Neutrophil (primary cell): ENCODE results near the gene RFXANK.

ENCODE experiments used
- H3K27ac ChIP-seq: fragments of 200-600 bp; sonication (generic); 2 replicates; pipeline ENCODE4 v1.5.1; 2016; ENCODE audit warnings: mild to moderate bottlenecking, moderate library complexity
- H3K27me3 ChIP-seq: fragments of 200-600 bp; sonication (generic); 2 replicates; pipeline ENCODE4 v1.6.0; 2016; ENCODE audit warnings: mild to moderate bottlenecking
- H3K36me3 ChIP-seq: fragments of 200-600 bp; sonication (generic); 2 replicates; pipeline ENCODE4 v1.5.1; 2017
- H3K4me1 ChIP-seq, 2 experiments: fragments of 200-600 bp in 1 of 2; sonication (generic) in 1 of 2; 1 replicate in 1 of 2; 2 replicates in 1 of 2; pipeline versions ENCODE4 v1.5.1 to v1.6.1; 2013 to 2016; ENCODE audit warnings: low read depth in 1 of 2, low read length in 1 of 2, mild to moderate bottlenecking in 1 of 2, moderate library complexity in 1 of 2; ENCODE audit not compliant: control insufficient read depth in 1 of 2, insufficient read depth in 1 of 2
- H3K4me3 ChIP-seq, 2 experiments: fragments of 200-600 bp in 1 of 2; sonication (generic) in 1 of 2; 1 replicate in 1 of 2; 2 replicates in 1 of 2; pipeline ENCODE4 v1.5.1; 2013 to 2016; ENCODE audit warnings: low read depth in 1 of 2, low read length in 1 of 2, mild to moderate bottlenecking in 1 of 2, moderate library complexity in 1 of 2
- H3K9me3 ChIP-seq: fragments of 200-600 bp; sonication (generic); 2 replicates; pipeline ENCODE4 v1.5.1; 2016
- CTCF ChIP-seq: fragments of 200-600 bp; sonication (generic); IDR thresholded peaks from 2 replicates; pipeline ENCODE4 v1.5.1; 2016; ENCODE audit warnings: antibody characterized with exemption

The RFXANK gene

GRCh38 chr19:19185853-19186740 is 6.0 kb upstream of the RFXANK start:
- Histone ChIP-seq H3K9me3 (no peaks in the 10 kb centered on the region), H3K27me3 (no peaks in the 10 kb centered on the region), H3K4me1 (peaks cover 90 to 100% of the 10 kb centered on the region in 2 experiments), H3K36me3 (peaks cover 36% of the 10 kb centered on the region), H3K4me3 (peak overlapping the region; percentile 22 to 25), H3K27ac (peak overlapping the region; percentile 97)
- no peak for TF ChIP-seq CTCF

GRCh38 chr19:19186742-19187141 is 5.3 kb upstream of the RFXANK start:
- H3K9me3 ChIP-seq = no peaks in the 10 kb centered on the region
- no peaks in the 10 kb centered on the region for H3K27me3 ChIP-seq
- peaks cover 86 to 100% of the 10 kb centered on the region in 2 experiments for H3K4me1 ChIP-seq
- peak overlapping the region; percentile 97 for H3K27ac ChIP-seq
- no peak for TF ChIP-seq CTCF
- H3K36me3 ChIP-seq = peaks cover 30% of the 10 kb centered on the region
- peak overlapping the region; percentile 22 to 25 for H3K4me3 ChIP-seq

- no peak for TF ChIP-seq CTCF
- Histone ChIP-seq H3K27ac (peak overlapping the region; percentile 100), H3K4me1 (peaks cover 63 to 70% of the 10 kb centered on the region in 2 experiments)
These were observed 335 bp upstream of the RFXANK start for GRCh38 chr19:19191768-19192077.

GRCh38 chr19:19192910-19193423 is 909 bp downstream of the RFXANK start:
- peak overlapping the region; percentile 100 for H3K27ac ChIP-seq

More at GRCh38 chr19:19191768-19192077, 335 bp upstream of the RFXANK start:
- no peaks in the 10 kb centered on the region for H3K27me3 ChIP-seq
- peaks cover 5% of the 10 kb centered on the region for H3K36me3 ChIP-seq
- peak overlapping the region; percentile 98 to 99 for H3K4me3 ChIP-seq
- no peaks in the 10 kb centered on the region for H3K9me3 ChIP-seq

GRCh38 chr19:19193926-19194325 is 1.9 kb downstream of the RFXANK start:
- Histone ChIP-seq H3K36me3 (peaks cover 22% of the 10 kb centered on the region), H3K4me1 (peaks cover 42 to 48% of the 10 kb centered on the region in 2 experiments), H3K27me3 (no peaks in the 10 kb centered on the region), H3K27ac (peak overlapping the region; percentile 49), H3K9me3 (no peaks in the 10 kb centered on the region), H3K4me3 (peak overlapping the region in 1 of 2 experiments; percentile 99)
- no peak for TF ChIP-seq CTCF

More at GRCh38 chr19:19192910-19193423, 909 bp downstream of the RFXANK start:
- Histone ChIP-seq H3K27me3 (no peaks in the 10 kb centered on the region), H3K36me3 (peaks cover 12% of the 10 kb centered on the region), H3K4me3 (peak overlapping the region; percentile 98 to 99), H3K4me1 (peaks cover 50 to 57% of the 10 kb centered on the region in 2 experiments), H3K9me3 (no peaks in the 10 kb centered on the region)
- no peak for TF ChIP-seq CTCF
